GM21423 (cell line): ENCODE measurements around the gene TSR2.
"Not testable (repeated sequence)": the region's sequence is repeated elsewhere in the genome, so short reads cannot be mapped to it uniquely, and the experiment has no call there.

ENCODE experiments used
- ATAC-seq: cut with Tn5 transposase; IDR thresholded peaks from one replicate; pipeline ENCODE4 v1.9.1; 2021; ENCODE audit warnings: mild to moderate bottlenecking, moderate library complexity; ENCODE audit not compliant: unreplicated experiment

TSR2 gene

DNA sequence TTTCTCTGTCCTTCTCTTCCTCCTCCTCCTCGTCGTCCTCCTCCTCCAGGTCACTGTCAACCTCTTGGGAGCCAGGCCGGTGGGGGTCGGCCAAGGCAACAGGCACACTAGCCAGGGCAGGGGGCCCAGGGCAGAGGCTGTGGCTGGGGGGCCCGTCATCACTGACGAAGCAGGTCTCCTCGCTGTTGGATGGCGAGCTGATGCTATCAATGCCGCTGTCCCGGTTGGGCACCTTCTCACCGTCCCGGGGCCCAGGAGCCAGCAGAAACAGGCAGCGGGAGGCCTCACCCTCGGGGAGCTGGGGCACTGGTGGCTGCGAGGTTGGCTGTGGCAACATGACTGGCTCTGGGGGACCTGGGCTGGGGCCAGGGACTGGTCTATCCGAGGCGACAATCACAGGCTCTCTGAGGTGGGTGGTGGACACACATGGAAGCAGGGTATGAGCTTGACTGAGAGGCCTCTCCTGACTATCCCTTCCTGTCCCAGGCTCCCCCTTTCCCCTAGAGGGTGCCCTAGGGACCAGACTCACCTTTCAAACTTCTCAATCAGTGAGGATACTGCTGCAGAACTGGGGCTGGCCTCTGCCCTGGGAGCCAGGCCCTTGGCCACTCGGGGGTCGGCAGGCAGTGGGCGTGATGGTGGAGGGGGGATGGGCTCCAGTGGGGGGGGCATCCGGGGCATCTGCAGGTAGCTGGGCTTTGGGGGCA, 30.0 kb downstream of the TSR2 start:
- no peak for ATAC-seq

GRCh38 chrX:54473993-54474859, 34.0 kb downstream of the TSR2 start:
- no peak for ATAC-seq

GRCh38 chrX:54479136-54480111, 39.2 kb downstream of the TSR2 start:
- ATAC-seq = no peak

- no peak for ATAC-seq
These were observed 42.8 kb downstream of the TSR2 start for GRCh38 chrX:54482839-54483593.

- ATAC-seq = no peak
These were observed 43.7 kb downstream of the TSR2 start for GRCh38 chrX:54483946-54484345.

GRCh38 chrX:54484666-54485065, 44.5 kb downstream of the TSR2 start:
- no peak for ATAC-seq

DNA sequence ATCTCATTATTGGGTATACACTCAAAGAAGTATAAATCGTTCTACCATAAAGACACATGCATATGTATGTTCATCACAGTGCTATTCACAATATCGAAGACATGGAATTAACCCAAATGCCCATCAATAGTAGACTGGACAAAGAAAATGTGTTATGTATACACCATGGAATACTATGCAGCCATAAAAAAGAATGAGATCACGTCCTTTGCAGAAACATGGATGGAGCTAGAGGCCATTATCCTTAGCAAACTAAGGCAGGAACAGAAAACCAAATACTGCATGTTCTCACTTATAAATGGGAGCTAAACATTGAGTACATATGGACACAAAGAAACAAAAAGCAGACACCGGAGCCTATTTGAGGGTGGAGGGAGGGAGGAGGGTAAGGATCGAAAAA, 49.6 kb downstream of the TSR2 start:
- ATAC-seq = not testable (repeated sequence)

DNA sequence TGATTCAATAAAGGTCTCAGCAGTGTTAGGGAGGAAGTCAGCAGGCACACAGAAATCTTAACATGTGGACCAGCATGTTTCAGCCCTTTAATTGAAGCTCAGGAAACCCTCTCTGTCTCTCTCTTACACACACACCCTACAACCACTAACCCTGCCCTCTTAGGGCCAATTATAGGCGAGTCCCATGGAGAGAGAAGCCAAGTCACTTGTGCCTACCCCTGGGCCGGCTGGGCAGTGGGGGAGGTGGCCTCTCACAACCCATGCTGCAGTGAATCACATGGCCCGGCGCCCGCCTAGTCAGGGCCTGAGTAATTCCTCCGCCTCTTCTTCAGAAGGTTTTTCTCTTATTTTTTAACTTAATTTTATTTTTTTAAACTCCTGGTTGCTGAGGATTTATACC, 52.1 kb downstream of the TSR2 start:
- no peak for ATAC-seq

- ATAC-seq = no peak
These were observed 54.2 kb downstream of the TSR2 start for GRCh38 chrX:54494166-54494988.
